SU-DHL-6 (cell line): Measurements from ENCODE around the gene EPB41L1.

Experiments
- CTCF ChIP-seq: fragments of 200-600 bp; sonication (generic); IDR thresholded peaks from one replicate; pipeline ENCODE4 v1.5.1; 2017; ENCODE audit warnings: antibody characterized with exemption, mild to moderate bottlenecking, low read length, moderate library complexity; ENCODE audit not compliant: insufficient read depth, poor library complexity, severe bottlenecking
- EZH2phosphoT487 ChIP-seq: fragments of 200-600 bp; sonication (generic), shearing (Covaris generic); conservative IDR thresholded peaks from 2 replicates; pipeline ENCODE4 v1.6.1; 2018; ENCODE audit warnings: mild to moderate bottlenecking, antibody characterized with exemption, low read length, moderate library complexity, mixed read lengths

GRCh38 chr20:36153736-36154699 lies 522 bp upstream of the EPB41L1 start:
- TF ChIP-seq CTCF (no peak), EZH2phosphoT487 (no peak)
